ENCODE results near the gene GALNT7. TPM values are rescaled to one million over a fixed set of nuclear protein-coding genes. Genes with fewer than 3 reads are reported as not detected.

GALNT7 gene
- total and polyA plus RNA-seq, 2 of the 13 experiments (the other 11 are each of a cell fraction or from before 2014, with no cell fraction given), result 0.08 to 0.13 TPM

GRCh38 chr4:173334085-173334890 lies 165.7 kb downstream of the GALNT7 start, which contains the start of gene HMGB2 (continued):
- TF ChIP-seq SRSF9 (IDR thresholded peaks at IDR 0.05; ENCODE audit: borderline replicate concordance, insufficient read depth, low read depth, low read length, poor library complexity, severe bottlenecking), result no peak
- peak; percentile 94 for TF ChIP-seq ZNF672 (CRISPR knock-in tag; IDR thresholded peaks at IDR 0.05)
- TF ChIP-seq GPBP1L1 (CRISPR knock-in tag; IDR thresholded peaks at IDR 0.05), result no peak
- no peak; the same call in 1 of the 2 replicates for TF ChIP-seq MNT (IDR thresholded peaks at IDR 0.05)
- TF ChIP-seq HNRNPH1 (optimal IDR thresholded peaks at IDR 0.05; ENCODE audit: low read depth, low read length), result no peak
- TF ChIP-seq PHF8 (CRISPR knock-in tag; IDR thresholded peaks at IDR 0.05), result peak; percentile 85
- TF ChIP-seq ZBTB7A (CRISPR knock-in tag; IDR thresholded peaks at IDR 0.05), result no peak; the same call in 1 of the 2 replicates
- TF ChIP-seq FOXA1 (IDR thresholded peaks at IDR 0.05), result no peak
- TF ChIP-seq FOXA1 (CRISPR knock-in tag; IDR thresholded peaks at IDR 0.05), result no peak
- no peak for TF ChIP-seq TSC22D2 (CRISPR knock-in tag; IDR thresholded peaks at IDR 0.05; ENCODE audit: borderline replicate concordance)
- TF ChIP-seq SP4 (CRISPR knock-in tag; IDR thresholded peaks at IDR 0.05), result peak; percentile 97
- TF ChIP-seq IKZF4 (CRISPR knock-in tag; IDR thresholded peaks at IDR 0.05; ENCODE audit: borderline replicate concordance, low read depth, not compliant biosample characterization), result no peak
- peak; percentile 61; the same call in 1 of the 2 replicates for TF ChIP-seq NFKBIZ (CRISPR knock-in tag; IDR thresholded peaks at IDR 0.05)
- TF ChIP-seq, protein P1, sequence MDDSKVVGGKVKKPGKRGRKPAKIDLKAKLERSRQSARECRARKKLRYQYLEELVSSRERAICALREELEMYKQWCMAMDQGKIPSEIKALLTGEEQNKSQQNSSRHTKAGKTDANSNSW (CRISPR knock-in tag; IDR thresholded peaks at IDR 0.05; ENCODE audit: borderline replicate concordance), result peak; percentile 30; the same call in 1 of the 2 replicates
- no peak for TF ChIP-seq ZZZ3 (CRISPR knock-in tag; IDR thresholded peaks at IDR 0.05; ENCODE audit: borderline replicate concordance)
- TF ChIP-seq NR2F2 (IDR thresholded peaks at IDR 0.05; ENCODE audit: borderline replicate concordance, low read depth), result no peak; the same call in 1 of the 2 replicates
- TF ChIP-seq NKX3-1 (CRISPR knock-in tag; IDR thresholded peaks at IDR 0.05), result no peak
- TF ChIP-seq ZXDC (CRISPR knock-in tag; IDR thresholded peaks at IDR 0.05), result no peak
- TF ChIP-seq ATM (IDR thresholded peaks at IDR 0.05; ENCODE audit: borderline replicate concordance), result no peak
- TF ChIP-seq ZIK1 (CRISPR knock-in tag; IDR thresholded peaks at IDR 0.05; ENCODE audit: borderline replicate concordance, low read depth), result no peak
- TF ChIP-seq THAP8 (CRISPR knock-in tag; IDR thresholded peaks at IDR 0.05; ENCODE audit: borderline replicate concordance), result peak; percentile 71; the same call in 1 of the 2 replicates
- TF ChIP-seq HNF4G (IDR thresholded peaks at IDR 0.05; ENCODE audit: borderline replicate concordance, low read depth, low read length), result no peak; the same call in 1 of the 2 replicates
- no peak for TF ChIP-seq HNF4G (CRISPR knock-in tag; IDR thresholded peaks at IDR 0.05; ENCODE audit: borderline replicate concordance, low read depth)
- no peak for TF ChIP-seq IKZF1 (IDR thresholded peaks at IDR 0.05)

Measured in HepG2 (cell line).